Heart right ventricle (tissue), 16 donors: ENCODE data around the gene ZMAT3. TPM values are rescaled to one million over a fixed set of nuclear protein-coding genes. Genes with fewer than 3 reads are reported as not detected.

Source experiments
- ATAC-seq, 8 donors: fragments of 200-7000 bp; cut with Tn5 transposase; one replicate each; pipeline ENCODE4 v1.9.1; 2020; ENCODE audit warnings: mild to moderate bottlenecking in 8 of 8, moderate library complexity in 8 of 8, moderate number of reproducible peaks in 1 of 8
- DNase-seq, 2 donors: peaks; one replicate each; pipeline ENCODE4 v3.0.0-alpha.2; 2020
- H3K27ac ChIP-seq, 10 donors: fragments of 200-600 bp; sonication (generic) in 2 of 10; one replicate each; pipeline versions ENCODE4 v1.5.0 to v1.8.0; 2020 to 2022; ENCODE audit warnings: mild to moderate bottlenecking in 3 of 10
- H3K27me3 ChIP-seq, 7 donors: fragments of 200-600 bp; one replicate each; pipeline ENCODE4 v1.8.0; 2021 to 2022; ENCODE audit warnings: mild to moderate bottlenecking in 2 of 7
- H3K36me3 ChIP-seq, 9 donors: fragments of 200-600 bp; sonication (generic) in 1 of 9; one replicate each; pipeline versions ENCODE4 v1.5.0 to v1.8.0; 2020 to 2022; ENCODE audit warnings: mild to moderate bottlenecking in 2 of 9
- H3K4me1 ChIP-seq, 9 donors: fragments of 200-600 bp; sonication (generic) in 1 of 9; one replicate each; pipeline versions ENCODE4 v1.5.0 to v1.8.0; 2020 to 2022; ENCODE audit warnings: mild to moderate bottlenecking in 4 of 9
- H3K4me3 ChIP-seq, 10 donors: fragments of 200-600 bp; sonication (generic) in 2 of 10; one replicate each; pipeline versions ENCODE4 v1.5.0 to v1.8.0; 2020 to 2022; ENCODE audit warnings: mild to moderate bottlenecking in 7 of 10, moderate library complexity in 2 of 10
- H3K9me3 ChIP-seq, 11 donors: fragments of 200-600 bp in 10 of 11; sonication (generic) in 2 of 11; one replicate each; pipeline versions ENCODE4 v1.5.0 to v1.8.0; 2013 to 2022; ENCODE audit warnings: mild to moderate bottlenecking in 2 of 11, control low read depth in 1 of 11, moderate library complexity in 1 of 11
- WGBS, 2 donors: extraction: QIAGEN DNeasy Blood & Tissue Kit; methylation state at CpG; one replicate each; pipeline ENCODE4 v1.1.7; 2013; ENCODE audit warnings: inconsistent platforms in 1 of 2; 5-methylcytosine and 5-hydroxymethylcytosine counted together
- intact Hi-C, 10 donors: fragments of 100-400 bp; cut with DNase I; formaldehyde crosslinking; loops; one replicate each; pipeline versions ENCODE4 v1.11.1 to v1.14.2; 2022
- polyA plus RNA-seq, 2 donors: library from polyadenylated mRNA; stranded (reverse); fragments of 200-250 nt; gene quantifications; one replicate each; pipeline ENCODE4 v1.2.3, GENCODE V29; 2013
- total RNA-seq, 10 donors: library from RNA; stranded (reverse); fragmentation: NEBNext Ultra II Directional in 3 of 10; extraction: Animal tissue kit (Norgen Biotek cat#: 25700) in 3 of 10; gene quantifications; one replicate each; pipeline versions ENCODE4 v1.2.1 to v1.2.4, GENCODE V29; 2021 to 2023
- TF ChIP-seq, protein P1 (sequence below), 9 donors: fragments of 200-600 bp; sonication (generic) in 2 of 9; IDR thresholded peaks; one replicate each; pipeline versions ENCODE4 v1.5.0 to v1.8.0; 2021 to 2022; ENCODE audit warnings: antibody characterized with exemption in 9 of 9, mild to moderate bottlenecking in 5 of 9, moderate library complexity in 1 of 9
- donor health status: Arrhythmogenic right ventricular cardiomyopathy.
- donor health status: ischemic (EF 13 %, LVEDD 7.1; RV severe dilation, severe dysfunction).
- donor health status: healthy with polysubstance abuse.
- donor health status: DM: no; HTN: yes; CAD: no.
- donor health status: DM: no; HTN: no; CAD: no.
- donor health status: ischemic (EF 25% LVEDD 6.9; RV normal size, moderate dysfunction).
- donor health status: ischemic (EF 25% LVEDD 5.7; RV mildly dilated, moderate dysfunction).
- donor health status: healthy.
- donor health status: DM: yes; HTN: yes; CAD: no.
- donor health status: Ischemic cardiomyopathy.
- donor health status: ischemic (EF 35%, LVEDD 5.7; RV mildly dilated, moderate dysfunction).
- donor health status: nonischemic (EF 11% LVEDD 7.7; RV severe dilation, severe dysfunction).
- donor health status: DM: yes; HTN: yes; CAD: no.
- donor health status: PGD.
- donor health status: ischemic (EF 29% LVEDD 5.4; RV normal size, mild dysfunction).
- donor health status: nonischemic (EF 23%, LVEDD 6.1; RV moderate dilation, normal function).

ZMAT3 gene
- total and polyA plus RNA-seq, 12 donors, result 1.8 to 18.2 (median 12.6) TPM

- peaks cover 0 to 17% (median 0%) of the 10 kb centered on the region in 11 donors for H3K9me3 ChIP-seq
- intact Hi-C loops, result no loop called here
- H3K4me3 ChIP-seq, result no peak overlapping the region
- no peaks in the 10 kb centered on the region for H3K27me3 ChIP-seq
- 80 to 89% methylated on average over 2 of the region's 2 CpGs for WGBS, 2 donors
- ATAC-seq (no peak), DNase-seq (no peak)
- H3K27ac ChIP-seq, result no peak overlapping the region
- H3K4me1 ChIP-seq, result no peaks in the 10 kb centered on the region
- TF ChIP-seq, protein P1, sequence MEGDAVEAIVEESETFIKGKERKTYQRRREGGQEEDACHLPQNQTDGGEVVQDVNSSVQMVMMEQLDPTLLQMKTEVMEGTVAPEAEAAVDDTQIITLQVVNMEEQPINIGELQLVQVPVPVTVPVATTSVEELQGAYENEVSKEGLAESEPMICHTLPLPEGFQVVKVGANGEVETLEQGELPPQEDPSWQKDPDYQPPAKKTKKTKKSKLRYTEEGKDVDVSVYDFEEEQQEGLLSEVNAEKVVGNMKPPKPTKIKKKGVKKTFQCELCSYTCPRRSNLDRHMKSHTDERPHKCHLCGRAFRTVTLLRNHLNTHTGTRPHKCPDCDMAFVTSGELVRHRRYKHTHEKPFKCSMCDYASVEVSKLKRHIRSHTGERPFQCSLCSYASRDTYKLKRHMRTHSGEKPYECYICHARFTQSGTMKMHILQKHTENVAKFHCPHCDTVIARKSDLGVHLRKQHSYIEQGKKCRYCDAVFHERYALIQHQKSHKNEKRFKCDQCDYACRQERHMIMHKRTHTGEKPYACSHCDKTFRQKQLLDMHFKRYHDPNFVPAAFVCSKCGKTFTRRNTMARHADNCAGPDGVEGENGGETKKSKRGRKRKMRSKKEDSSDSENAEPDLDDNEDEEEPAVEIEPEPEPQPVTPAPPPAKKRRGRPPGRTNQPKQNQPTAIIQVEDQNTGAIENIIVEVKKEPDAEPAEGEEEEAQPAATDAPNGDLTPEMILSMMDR (IDR thresholded peaks at IDR 0.05), result no peak
- no peaks in the 10 kb centered on the region for H3K36me3 ChIP-seq
Observed at GRCh38 chr3:178975320-178975719, 96.3 kb downstream of the ZMAT3 start.

DNA sequence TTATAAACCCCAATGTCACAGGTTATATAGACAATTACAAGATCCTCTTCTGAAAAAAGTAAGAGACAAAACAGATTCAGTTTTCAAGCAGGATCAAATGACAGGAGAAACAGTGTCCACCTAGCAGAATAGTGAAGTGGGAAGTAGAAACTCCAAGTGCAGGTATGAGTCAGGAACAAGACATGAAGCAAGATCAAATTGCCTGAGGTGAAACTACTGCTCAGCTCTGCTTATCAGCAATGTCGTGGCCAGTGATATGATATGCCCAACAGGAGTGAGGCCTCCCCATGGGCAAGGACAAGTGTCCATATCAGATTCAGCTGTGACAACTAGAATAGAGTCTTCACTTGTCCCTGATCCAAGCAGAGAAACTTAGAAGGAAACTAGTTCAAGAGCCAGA is 100.0 kb downstream of the ZMAT3 start:
- Histone ChIP-seq H3K4me3 (no peak overlapping the region), H3K4me1 (peaks cover 0 to 11% (median 8%) of the 10 kb centered on the region in 9 donors), H3K27ac (no peak overlapping the region), H3K27me3 (no peaks in the 10 kb centered on the region), H3K9me3 (peaks cover 0 to 17% (median 0%) of the 10 kb centered on the region in 11 donors), H3K36me3 (no peaks in the 10 kb centered on the region)
- TF ChIP-seq, protein P1 (IDR thresholded peaks at IDR 0.05), result no peak
- DNase-seq (no peak), ATAC-seq (no peak)
- intact Hi-C loops, result no loop called here
- 19 to 21% methylated on average over 1 of the region's 1 CpG for WGBS, 2 donors

GRCh38 chr3:178969004-178969700 is 102.5 kb downstream of the ZMAT3 start:
- DNase-seq, result no peak
- 88 to 92% methylated on average over 5 of the region's 5 CpGs for WGBS, 2 donors
- TF ChIP-seq, protein P1 (IDR thresholded peaks at IDR 0.05), result no peak
- Histone ChIP-seq H3K27me3 (no peaks in the 10 kb centered on the region), H3K4me3 (no peak overlapping the region), H3K36me3 (no peaks in the 10 kb centered on the region), H3K4me1 (peaks cover 0 to 20% (median 14%) of the 10 kb centered on the region in 9 donors), H3K9me3 (peaks cover 0 to 11% (median 0%) of the 10 kb centered on the region in 11 donors), H3K27ac (no peak overlapping the region)
- ATAC-seq, result no peak
- intact Hi-C loops, result loop anchor here in 6 of 10 donors (5.0 to 10.0 kb wide), 3 partner anchors 524 to 537 kb away; no protein-coding TSS in a partner anchor

Other genes with a start within 250 kb of the ZMAT3 start
- 10 to 100 TPM; 17.5 to 35.3 (median 24.4) TPM for gene PIK3CA, start 76.5 kb upstream of the ZMAT3 start, total RNA-seq
- gene PIK3CA, start 76.5 kb upstream of the ZMAT3 start, polyA plus RNA-seq, result 1 to 10 TPM; 4.0 to 4.1 TPM
- gene KCNMB3, start 179.3 kb upstream of the ZMAT3 start, total RNA-seq, result 1 to 10 TPM in 3 of 10 donors, under 1 TPM in 7; 0.49 to 1.8 (median 0.83) TPM
- 1 to 10 TPM; 1.1 to 4.0 TPM for gene KCNMB3, start 179.3 kb upstream of the ZMAT3 start, polyA plus RNA-seq